ENCODE measurements around the gene MOV10.

Gene MOV10

DNA sequence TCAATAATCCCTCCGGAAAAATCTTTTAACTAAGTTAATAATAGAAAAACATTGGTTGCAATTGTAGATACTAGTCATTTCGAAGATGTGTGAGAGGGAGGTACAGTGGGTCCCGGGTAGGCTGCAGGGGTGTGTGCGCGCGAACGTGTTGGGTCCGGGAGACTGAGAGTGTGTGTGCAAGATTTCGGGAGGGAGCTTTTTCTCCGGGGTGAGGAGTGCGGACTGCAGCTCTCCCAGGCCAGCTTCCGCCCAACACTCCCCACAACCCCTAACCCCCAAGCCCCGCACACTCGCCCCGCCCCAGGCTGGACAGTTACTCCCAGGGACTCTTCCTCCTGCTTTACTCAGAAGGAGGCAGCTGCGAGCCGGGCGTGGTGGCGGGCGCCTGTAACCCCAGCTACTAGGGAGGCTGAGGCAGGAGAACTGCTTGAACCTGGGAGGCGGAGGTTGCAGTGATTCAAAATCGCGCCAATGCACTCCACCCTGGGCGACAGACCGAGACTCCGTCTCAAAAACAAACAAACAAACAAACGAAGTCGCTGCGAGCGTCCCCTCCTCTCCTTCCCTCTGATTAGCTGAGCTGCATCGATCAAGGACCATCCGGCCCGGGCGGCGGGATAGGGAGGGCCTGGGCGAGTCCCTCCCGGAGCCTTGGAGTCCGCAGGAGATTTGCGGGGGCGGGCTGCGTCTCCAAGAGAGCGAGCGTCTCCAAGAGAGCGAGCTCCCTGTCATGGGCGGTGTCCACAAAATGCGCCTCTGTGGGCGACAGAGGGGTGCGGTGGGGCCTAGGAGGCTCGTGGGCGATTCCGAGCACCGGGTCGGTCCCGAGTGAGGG lies 68.9 kb downstream of the MOV10 start:
- no peak for DNase-seq

DNA sequence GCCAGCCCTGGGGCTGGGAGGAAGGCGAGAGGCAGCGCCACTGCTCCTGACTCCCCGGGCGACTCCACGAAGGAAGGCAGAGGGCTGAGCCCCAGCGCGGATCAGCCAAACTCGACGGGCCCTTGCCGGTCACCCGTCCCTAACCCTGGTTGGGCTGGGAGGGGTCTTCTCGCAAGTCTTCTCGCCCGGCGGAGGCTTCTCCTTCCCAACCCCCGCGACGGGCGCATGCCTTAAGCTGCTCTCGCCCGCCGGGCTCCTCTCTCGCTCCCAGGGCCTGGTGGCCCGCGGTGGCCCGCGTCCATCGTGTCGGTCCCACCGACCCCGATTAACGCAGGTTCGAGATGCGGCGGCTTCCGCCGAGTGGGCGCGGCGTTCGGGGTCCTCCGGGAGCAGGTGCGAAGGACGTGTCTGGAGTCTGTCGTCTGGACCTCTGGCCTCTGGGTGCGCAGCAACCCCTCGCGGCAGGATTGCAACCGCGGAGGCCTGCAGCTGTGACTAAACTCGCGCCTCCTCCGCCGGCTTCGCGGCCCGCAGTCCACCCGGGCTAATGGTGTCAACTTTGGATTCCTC lies 69.6 kb downstream of the MOV10 start:
- no peak for DNase-seq

DNA sequence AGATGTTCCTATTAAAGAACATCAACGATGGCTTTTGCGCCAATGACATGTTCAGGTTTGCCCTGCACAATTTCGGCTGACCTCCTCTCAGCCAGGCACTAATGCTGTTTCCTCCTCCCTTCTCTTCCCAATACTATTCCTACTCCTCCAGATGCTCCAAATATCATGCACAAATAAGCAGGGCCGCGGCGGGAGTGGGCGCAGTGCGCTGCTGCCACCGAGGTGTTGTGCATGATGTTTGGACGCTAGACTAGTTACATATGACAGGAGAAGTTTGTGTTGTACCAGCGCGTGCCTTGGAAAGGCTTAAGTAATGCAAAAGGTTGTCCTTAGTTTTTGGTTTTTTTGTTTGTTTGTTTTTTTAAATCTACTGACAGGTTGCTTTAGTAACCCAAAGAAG lies 73.9 kb downstream of the MOV10 start:
- DNase-seq = no peak

Measured in NCI-H1417 treated with DMSO at 0.1 percent for 48 hours (cell line).